Activated CD8-positive, alpha-beta memory T cell treated with anti-CD3 and anti-CD28 coated beads, Interleukin-2, amount 50 U/mL, for 4 hours (primary cell): ENCODE measurements around the gene ZGPAT.
"Not testable (repeated sequence)": the region's sequence is repeated elsewhere in the genome, so short reads cannot be mapped to it uniquely, and the experiment has no call there.

Experiments
- DNase-seq: peaks from one replicate; pipeline ENCODE4 v3.0.0-alpha.2; 2020

The ZGPAT gene, protein sequence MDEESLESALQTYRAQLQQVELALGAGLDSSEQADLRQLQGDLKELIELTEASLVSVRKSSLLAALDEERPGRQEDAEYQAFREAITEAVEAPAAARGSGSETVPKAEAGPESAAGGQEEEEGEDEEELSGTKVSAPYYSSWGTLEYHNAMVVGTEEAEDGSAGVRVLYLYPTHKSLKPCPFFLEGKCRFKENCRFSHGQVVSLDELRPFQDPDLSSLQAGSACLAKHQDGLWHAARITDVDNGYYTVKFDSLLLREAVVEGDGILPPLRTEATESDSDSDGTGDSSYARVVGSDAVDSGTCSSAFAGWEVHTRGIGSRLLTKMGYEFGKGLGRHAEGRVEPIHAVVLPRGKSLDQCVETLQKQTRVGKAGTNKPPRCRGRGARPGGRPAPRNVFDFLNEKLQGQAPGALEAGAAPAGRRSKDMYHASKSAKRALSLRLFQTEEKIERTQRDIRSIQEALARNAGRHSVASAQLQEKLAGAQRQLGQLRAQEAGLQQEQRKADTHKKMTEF

GRCh38 chr20:63707558-63708300, at the start of gene ZGPAT, which contains the start of gene ARFRP1:
TSS of gene ZGPAT (plus strand) at chr20:63708039. CDS start at chr20:63708581, 542 bp downstream.
TSS of gene ARFRP1 (minus strand) at chr20:63707976. CDS start at chr20:63707091, 885 bp downstream.
- DNase-seq: peak; percentile 90

DNA sequence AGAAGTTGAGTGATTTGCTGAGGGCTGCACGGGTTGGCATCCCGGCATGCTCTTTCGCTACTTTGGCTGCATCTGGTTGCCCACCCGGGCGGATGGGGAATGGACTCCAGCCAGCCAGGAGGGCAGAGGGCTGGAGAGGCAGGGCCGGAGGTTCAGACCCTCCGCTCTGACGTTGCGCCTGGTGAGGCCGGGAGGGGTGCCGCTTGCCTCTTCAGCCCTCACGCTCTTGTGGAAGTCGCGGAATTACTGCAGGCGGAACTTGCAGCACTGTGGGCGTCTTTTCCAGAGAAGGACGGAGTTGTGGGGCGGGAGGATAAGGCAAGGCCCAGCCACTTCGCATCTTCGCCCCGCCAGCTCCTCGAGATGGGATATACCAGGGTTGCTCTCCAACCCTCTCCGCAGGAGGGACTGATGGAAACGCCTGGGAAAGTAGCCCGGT, 49.1 kb upstream of the ZGPAT start:
- no peak for DNase-seq

- DNase-seq: no peak
Measured at GRCh38 chr20:63659370-63659769, 48.5 kb upstream of the ZGPAT start.

GRCh38 chr20:63660174-63660573, 47.7 kb upstream of the ZGPAT start:
- not testable (repeated sequence) for DNase-seq

DNA sequence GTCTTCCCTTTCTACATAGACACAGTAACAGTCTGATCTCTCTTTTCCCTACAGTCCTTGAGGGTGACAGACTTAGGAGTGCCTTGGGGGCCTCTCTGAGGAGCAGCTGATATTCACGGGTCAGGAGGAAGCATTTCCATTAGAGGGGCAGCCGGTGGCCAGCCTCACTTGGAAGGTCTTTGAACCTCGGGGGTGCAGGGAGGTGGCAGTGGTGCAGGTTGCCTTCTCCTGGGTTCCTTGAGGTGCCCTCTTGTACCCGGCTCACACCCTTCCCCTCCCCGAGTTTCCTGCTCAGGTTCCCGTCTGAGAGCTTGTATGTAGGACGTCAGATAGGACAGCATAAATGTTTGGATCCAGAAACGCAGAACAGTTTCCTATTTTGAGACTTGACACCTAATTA, 47.2 kb upstream of the ZGPAT start:
- DNase-seq: no peak

- no peak for DNase-seq
Measured at GRCh38 chr20:63661108-63661507, 46.7 kb upstream of the ZGPAT start.

DNA sequence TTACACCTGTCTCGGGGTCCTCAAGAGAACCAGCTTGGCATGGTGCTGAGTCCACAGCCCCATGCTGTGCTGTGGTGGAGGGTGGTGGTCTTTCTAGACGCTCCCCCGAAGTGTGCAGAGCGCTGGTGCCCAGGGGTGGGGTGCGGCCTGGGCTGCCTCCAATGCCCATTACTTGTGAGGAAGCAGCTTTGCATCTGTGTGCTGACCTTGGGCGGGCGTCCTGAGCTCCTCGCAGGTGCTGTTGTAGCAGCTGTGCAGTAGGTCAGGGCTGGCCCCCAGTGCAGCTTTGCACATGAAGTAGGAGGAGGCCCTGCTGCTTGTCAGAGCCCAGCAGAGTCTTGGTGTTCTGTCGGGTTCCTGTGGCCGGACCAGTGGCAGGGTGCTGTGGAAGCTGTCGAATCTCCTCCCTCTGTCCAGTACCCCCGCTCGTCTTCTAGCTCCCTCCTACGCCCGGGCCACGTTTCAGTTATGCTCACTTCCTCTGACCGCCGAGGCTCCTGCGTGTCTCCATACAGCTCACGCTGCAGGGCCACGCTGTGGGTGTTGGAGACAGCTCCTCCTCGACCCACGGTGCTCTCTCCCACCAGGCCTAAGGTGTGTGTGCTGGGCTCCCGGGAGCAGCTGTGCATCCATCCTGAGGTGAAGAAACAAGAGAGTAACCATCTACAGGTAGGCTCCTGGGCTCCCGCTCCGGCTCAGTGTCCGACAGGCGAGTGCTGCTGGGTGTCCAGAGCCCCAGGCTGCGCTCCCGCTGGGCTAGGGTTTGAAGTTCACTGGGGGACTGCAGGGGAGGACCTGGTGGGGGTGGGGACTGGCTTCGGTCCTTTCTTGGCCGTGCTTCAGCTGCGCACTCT, 45.7 kb upstream of the ZGPAT start:
- no peak for DNase-seq

DNA sequence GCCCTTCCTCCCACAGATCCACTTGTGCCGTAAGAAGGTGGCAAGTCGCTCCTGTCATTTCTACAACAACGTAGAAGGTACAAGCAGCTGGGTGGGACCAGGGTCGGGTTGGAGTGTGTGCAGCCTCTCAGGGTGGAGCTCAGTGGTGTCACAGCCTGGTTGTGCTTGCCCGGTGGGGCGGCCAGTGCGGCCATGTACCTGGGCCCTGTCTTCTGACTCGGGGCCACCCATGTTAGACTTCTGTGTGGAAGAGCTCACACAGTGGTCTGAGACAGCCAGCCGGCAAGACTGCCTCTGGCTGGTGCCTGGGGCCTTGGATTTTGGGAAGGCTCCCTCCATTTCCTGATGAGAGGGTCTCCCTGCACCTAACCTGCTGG, 45.0 kb upstream of the ZGPAT start:
- DNase-seq: no peak

DNA sequence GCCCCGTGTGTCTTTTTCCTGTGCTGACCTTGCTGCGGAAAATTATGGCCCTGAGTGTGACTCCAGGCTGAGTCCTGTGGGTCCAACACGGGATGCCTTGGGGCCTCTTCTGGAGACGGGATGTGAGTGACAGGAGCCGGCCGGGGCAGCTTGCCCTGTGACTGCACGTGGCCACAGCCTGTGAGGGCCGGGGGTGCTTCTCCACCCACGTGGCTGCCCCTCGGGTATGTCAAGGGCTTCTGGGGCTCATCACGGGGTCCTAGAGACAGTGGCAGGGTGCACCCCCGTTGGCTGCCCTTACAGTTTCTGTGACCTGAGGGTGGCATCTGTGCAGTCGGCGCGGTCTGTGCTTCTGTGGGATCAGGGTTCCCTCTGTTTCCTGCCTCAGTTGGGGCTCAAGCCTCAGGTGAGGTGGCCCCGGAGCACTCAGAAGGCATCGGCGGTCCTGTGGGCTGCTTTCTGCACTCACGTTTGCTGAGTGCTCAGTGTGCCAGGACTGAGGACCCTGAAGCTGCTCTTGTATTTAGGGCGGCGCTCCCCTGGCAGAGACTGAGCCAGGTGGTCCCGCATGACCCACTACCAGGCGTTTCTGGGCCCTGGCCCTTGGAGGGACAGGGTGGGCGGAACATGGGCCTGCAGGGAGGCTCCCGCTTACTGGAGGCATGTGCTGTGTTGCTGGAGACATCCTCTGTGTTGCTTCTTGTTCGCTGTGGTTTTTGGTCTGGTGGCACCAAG, 44.3 kb upstream of the ZGPAT start:
- no peak for DNase-seq

DNA sequence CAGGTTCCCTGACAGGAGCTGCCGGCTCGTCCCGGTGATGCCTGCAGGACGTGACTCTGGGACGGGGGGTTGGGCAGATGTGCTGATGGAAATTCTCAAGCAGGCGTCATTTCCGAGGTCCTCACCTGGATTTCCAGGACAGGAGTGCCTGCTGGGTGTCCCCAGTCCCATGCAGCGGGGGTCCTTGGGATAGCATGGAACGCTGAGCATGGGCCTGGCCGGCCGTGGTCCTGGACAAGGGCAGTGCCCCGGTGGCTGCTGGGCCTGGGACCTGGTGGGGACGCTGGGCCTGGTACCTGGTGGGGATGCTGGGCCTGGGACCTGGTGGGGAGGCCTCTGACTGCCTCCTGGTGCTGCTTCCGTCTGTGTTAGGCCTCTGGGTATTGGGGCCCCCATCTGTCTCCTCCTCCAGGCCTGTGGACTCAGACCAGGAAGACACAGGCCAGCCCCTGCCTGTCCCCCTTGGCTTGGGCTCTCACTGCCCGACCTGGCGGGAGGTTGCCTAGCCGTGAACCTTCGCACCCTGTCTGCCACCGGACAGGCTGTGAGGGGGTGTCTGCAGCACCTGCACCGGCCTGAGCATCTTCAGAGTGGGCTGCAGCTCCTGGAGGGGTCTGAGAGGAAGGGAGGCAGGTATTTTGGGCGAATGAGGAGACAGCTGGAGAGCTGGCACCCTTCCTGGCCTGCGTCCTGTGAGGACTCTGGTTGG, 43.5 kb upstream of the ZGPAT start:
- no peak for DNase-seq

DNA sequence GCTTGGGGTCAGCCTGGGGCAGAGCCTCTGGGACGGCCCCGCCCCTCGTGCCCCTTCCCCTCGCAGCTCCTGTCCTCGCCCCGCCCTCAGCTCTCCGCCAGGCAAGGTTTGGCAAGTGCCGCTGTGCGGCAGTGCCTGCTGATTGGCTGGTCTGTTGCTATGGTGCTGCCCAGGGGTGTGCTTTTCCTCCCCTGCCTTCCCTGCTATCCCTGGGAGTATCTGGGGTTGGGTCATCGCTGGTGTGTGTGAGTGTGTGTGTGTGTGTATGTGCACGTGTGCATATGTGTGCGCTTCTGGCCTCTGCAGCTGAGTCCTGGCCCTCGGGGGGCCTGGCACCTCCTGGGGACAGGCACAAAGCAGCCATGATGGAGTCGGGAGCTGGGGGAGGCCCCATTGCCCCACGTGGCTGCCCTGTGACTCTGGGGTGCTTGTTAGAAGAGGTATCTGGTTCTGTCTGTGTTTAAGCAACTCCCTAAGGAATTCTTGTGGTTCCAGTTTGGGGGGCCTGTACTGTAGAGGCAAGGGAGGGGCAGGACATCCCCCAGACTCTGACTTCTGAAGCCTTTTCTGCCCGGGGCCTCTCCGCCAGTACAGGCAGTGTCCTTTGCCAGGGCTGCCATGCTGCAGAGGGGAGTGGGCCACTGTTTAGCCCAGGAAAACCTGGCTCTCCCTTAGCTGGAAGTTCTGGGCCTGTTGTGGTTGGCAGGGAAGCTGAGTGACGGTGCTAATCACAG, 42.8 kb upstream of the ZGPAT start:
- no peak for DNase-seq

DNA sequence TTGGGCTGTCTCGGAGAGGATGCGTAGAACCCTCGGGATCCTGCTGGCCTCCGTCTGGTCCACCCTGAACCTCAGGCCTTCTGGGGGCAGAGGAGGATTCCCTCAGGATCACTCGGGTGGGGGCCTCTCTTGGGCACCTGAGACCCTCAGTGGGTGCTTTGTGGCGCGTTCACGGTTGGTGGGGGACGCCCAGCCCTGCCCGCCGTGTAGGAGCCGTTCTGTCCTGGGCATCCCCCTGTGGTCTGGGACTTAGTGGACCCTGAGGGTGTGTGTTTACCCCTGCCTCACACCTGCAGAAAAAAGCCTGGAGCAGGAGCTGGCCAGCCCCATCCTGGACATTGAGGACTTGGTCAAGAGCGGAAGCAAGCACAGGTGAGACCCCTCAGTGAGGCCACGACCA, 42.1 kb upstream of the ZGPAT start:
- DNase-seq: no peak

- no peak for DNase-seq
Measured at GRCh38 chr20:63667858-63668257, 40.0 kb upstream of the ZGPAT start.

GRCh38 chr20:63668351-63668750, 39.5 kb upstream of the ZGPAT start:
- no peak for DNase-seq

- not testable (repeated sequence) for DNase-seq
Measured at GRCh38 chr20:63671695-63672094, 36.1 kb upstream of the ZGPAT start.

DNA sequence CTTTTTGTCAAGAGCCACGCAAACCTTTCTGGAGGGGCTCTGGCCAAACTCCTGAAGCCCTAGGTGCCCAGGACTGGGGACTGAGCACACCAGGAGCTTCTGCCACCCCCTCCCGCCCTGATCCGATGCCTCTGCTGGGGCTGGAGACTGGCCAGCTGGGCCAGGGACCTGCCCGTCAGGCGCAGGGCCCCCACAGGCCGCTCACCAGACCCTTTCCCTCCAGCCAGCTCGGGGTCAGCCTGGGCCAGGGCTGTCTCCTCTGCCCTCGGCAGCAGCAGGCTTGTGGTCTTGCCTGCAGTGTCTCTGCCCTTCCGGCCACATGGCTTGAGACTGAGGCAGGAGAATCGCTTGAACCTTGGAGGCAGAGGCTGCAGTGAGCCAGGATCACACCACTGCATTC, 35.2 kb upstream of the ZGPAT start:
- DNase-seq: no peak

DNA sequence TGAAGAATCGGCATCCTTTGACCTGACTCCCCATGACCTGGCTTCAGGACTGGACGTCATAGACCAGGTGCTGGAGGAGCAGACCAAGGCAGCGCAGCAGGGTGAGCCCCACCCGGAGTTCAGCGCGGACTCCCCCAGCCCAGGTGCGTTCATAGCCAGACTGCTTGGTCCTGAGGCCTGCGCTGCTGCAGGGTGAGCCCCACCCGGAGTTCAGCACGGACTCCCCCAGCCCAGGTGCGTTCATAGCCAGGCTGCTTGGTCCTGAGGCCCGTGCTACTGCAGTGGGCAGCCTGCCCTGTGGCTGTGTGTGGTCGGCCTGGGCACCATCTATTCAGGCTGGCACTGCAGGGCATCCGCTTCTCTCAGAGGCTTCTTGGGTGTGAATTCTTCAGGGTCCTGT, 33.9 kb upstream of the ZGPAT start:
- no peak for DNase-seq

GRCh38 chr20:63675681-63676368, 32.0 kb upstream of the ZGPAT start:
- no peak for DNase-seq

GRCh38 chr20:63678071-63678470, 29.8 kb upstream of the ZGPAT start:
- no peak for DNase-seq
